Endothelial cell of umbilical vein (primary cell): ENCODE results near the gene NEK4. TPM values are rescaled to one million over a fixed set of nuclear protein-coding genes. Genes with fewer than 3 reads are reported as not detected.

Source experiments
- BruUV-seq: library from RNA; stranded (reverse); fragments of 400-500 nt; replicated peaks from 2 replicates; lab custom pipeline; 2021; lab: Mats Ljungman, UMichigan
- CTCF ChIA-PET: fragments of 300-600, 350-600 bp; sonication (Branson Sonifier 250); formaldehyde crosslinking; loops from one replicate; lab custom pipeline; 2021; ENCODE audit warnings: antibody characterized with exemption, inconsistent platforms; lab: Charles Lee
- POLR2A ChIA-PET: fragments of 300-600, 350-600 bp; sonication (Branson Sonifier 250); formaldehyde crosslinking; loops from one replicate; lab custom pipeline; 2021; ENCODE audit warnings: antibody characterized with exemption, inconsistent platforms; lab: Charles Lee
- DNase-seq: peaks from one replicate; pipeline ENCODE4 v3.0.0-alpha.2; 2011; ENCODE audit warnings: low read depth, low spot score
- FAIRE-seq: peaks from 2 replicates; lab custom pipeline; 2011; peaks lifted over from hg19 to GRCh38; lab: Jason Lieb, UNC
- H2AFZ ChIP-seq: 2 replicates; pipeline ENCODE4 v1.6.0; 2012; ENCODE audit warnings: low read depth, low read length, control low read depth, inconsistent platforms
- H3K27ac ChIP-seq: 2 replicates; pipeline ENCODE4 v1.5.1; 2011; ENCODE audit warnings: low read depth, mild to moderate bottlenecking, control low read depth, low read length, moderate library complexity; ENCODE audit not compliant: insufficient read depth
- H3K27me3 ChIP-seq, 2 experiments: 2 replicates each; pipeline versions ENCODE4 v1.6.0 to v1.6.1; 2011; ENCODE audit warnings: low read length in 2 of 2, mixed read lengths in 1 of 2; ENCODE audit not compliant: control insufficient read depth in 2 of 2, insufficient read depth in 2 of 2
- H3K36me3 ChIP-seq, 2 experiments: 2 replicates in 1 of 2; 3 replicates in 1 of 2; pipeline ENCODE4 v1.5.1; 2011; ENCODE audit warnings: low read length in 2 of 2, mild to moderate bottlenecking in 1 of 2, moderate library complexity in 1 of 2; ENCODE audit not compliant: control insufficient read depth in 2 of 2, insufficient read depth in 2 of 2; ENCODE audit errors: extremely low read depth in 1 of 2
- H3K4me1 ChIP-seq: 3 replicates; pipeline ENCODE4 v1.5.1; 2011; ENCODE audit warnings: mild to moderate bottlenecking, low read length; ENCODE audit not compliant: control insufficient read depth, insufficient read depth; ENCODE audit errors: extremely low read depth
- H3K4me2 ChIP-seq: 2 replicates; pipeline ENCODE4 v1.6.1; 2011; ENCODE audit warnings: low read length, control low read depth, mixed read lengths; ENCODE audit not compliant: insufficient read depth
- H3K4me3 ChIP-seq, 3 experiments: fragments of 200-600 bp in 1 of 3; sonication (generic), shearing (Covaris generic) in 1 of 3; replicated peaks in 1 of 3; 2 replicates each; pipeline ENCODE4 v1.5.1; 2011 to 2016; ENCODE audit warnings: control low read depth in 3 of 3, low read length in 3 of 3, mild to moderate bottlenecking in 2 of 3, inconsistent platforms in 1 of 3, low read depth in 1 of 3, moderate library complexity in 1 of 3; ENCODE audit not compliant: insufficient read depth in 1 of 3
- H3K79me2 ChIP-seq: 2 replicates; pipeline ENCODE4 v1.6.0; 2012; ENCODE audit warnings: low read length, inconsistent platforms; ENCODE audit not compliant: control insufficient read depth, insufficient read depth
- H3K9ac ChIP-seq: replicated peaks from 2 replicates; pipeline ENCODE3; 2011; ENCODE audit warnings: low read length, control low read depth; ENCODE audit not compliant: insufficient read depth; ENCODE audit errors: extremely low read depth
- H3K9me1 ChIP-seq: replicated peaks from 3 replicates; pipeline ENCODE4 v1.6.0; 2011; ENCODE audit warnings: mild to moderate bottlenecking, low read length; ENCODE audit not compliant: control insufficient read depth, insufficient read depth; ENCODE audit errors: extremely low read depth
- H3K9me3 ChIP-seq: replicated peaks from 2 replicates; pipeline ENCODE4 v1.5.1; 2012; ENCODE audit warnings: low read length, inconsistent platforms; ENCODE audit not compliant: control insufficient read depth, insufficient read depth
- H4K20me1 ChIP-seq: replicated peaks from 2 replicates; pipeline ENCODE3; 2011; ENCODE audit warnings: mild to moderate bottlenecking, low read length; ENCODE audit not compliant: control insufficient read depth, insufficient read depth; ENCODE audit errors: extremely low read depth
- CTCF ChIP-seq, 2 donors: IDR thresholded peaks; 1 replicate in 1 of 2; 2 replicates in 1 of 2; pipeline ENCODE4 v1.5.1; 2011; ENCODE audit warnings: low read length in 2 of 2, mild to moderate bottlenecking in 2 of 2, moderate library complexity in 2 of 2, control low read depth in 1 of 2, inconsistent platforms in 1 of 2, low read depth in 1 of 2; ENCODE audit not compliant: insufficient read depth in 1 of 2; ENCODE audit errors: extremely low read depth in 1 of 2
- EZH2 ChIP-seq: IDR thresholded peaks from 2 replicates; pipeline ENCODE4 v1.6.1; 2012; ENCODE audit warnings: borderline replicate concordance, low read depth, mild to moderate bottlenecking, moderate library complexity, low read length, inconsistent platforms; ENCODE audit not compliant: severe bottlenecking
- FOS ChIP-seq: IDR thresholded peaks from 2 replicates; pipeline ENCODE4 v1.6.1; 2011; ENCODE audit warnings: mild to moderate bottlenecking, low read length, moderate library complexity, borderline replicate concordance; ENCODE audit not compliant: insufficient read depth
- GATA2 ChIP-seq: IDR thresholded peaks from 2 replicates; pipeline ENCODE4 v1.7.0; 2011; ENCODE audit warnings: low read depth, mild to moderate bottlenecking, moderate library complexity, mixed read lengths, low read length; ENCODE audit not compliant: insufficient read length, insufficient read depth
- JUN ChIP-seq: IDR thresholded peaks from 2 replicates; pipeline ENCODE4 v1.6.1; 2011; ENCODE audit warnings: borderline replicate concordance, low read depth; ENCODE audit not compliant: insufficient read length, insufficient read depth
- MAX ChIP-seq: IDR thresholded peaks from 2 replicates; pipeline ENCODE4 v1.6.1; 2011; ENCODE audit not compliant: insufficient read depth, insufficient read length
- MYC ChIP-seq: IDR thresholded peaks from one replicate; pipeline ENCODE4 v1.6.1; 2011; ENCODE audit warnings: mild to moderate bottlenecking, low read depth, low read length
- POLR2A ChIP-seq: IDR thresholded peaks from 2 replicates; pipeline ENCODE4 v1.6.1; 2012; ENCODE audit warnings: low read depth, mild to moderate bottlenecking, control low read depth, low read length
- POLR2AphosphoS5 ChIP-seq: IDR thresholded peaks from 2 replicates; pipeline ENCODE4 v1.6.1; 2012; ENCODE audit warnings: low read depth, mild to moderate bottlenecking, control low read depth, low read length, moderate library complexity; ENCODE audit not compliant: insufficient read depth
- dilution Hi-C: fragments of 300-500 bp; cut with MboI; formaldehyde crosslinking; loops from one replicate; pipeline ENCODE4 v1.15.0; 2019; ENCODE audit warnings: low sequenced_read_pairs; ENCODE audit not compliant: extremely low pct_ligation_motif_present
- intact Hi-C: fragments of 100-400 bp; cut with micrococcal nuclease; formaldehyde crosslinking; loops from one replicate; pipeline ENCODE4 v1.10.0; 2022
- polyA plus RNA-seq, 4 experiments: library from polyadenylated mRNA; depleted of rRNA in 3 of 4; stranded (reverse) in 3 of 4; unstranded in 1 of 4; fragments of >200 nt; gene quantifications; 2 replicates each; pipeline versions ENCODE4 v1.2.1 to v1.2.3, GENCODE V29; 2011 to 2012; ENCODE audit warnings: missing spikeins in 1 of 4
- total RNA-seq: library from RNA; stranded (reverse); gene quantifications from 2 replicates; pipeline ENCODE4 v1.2.3, GENCODE V29; 2021

Gene NEK4
- total and polyA plus RNA-seq, 2 donors (not counting 3 experiments of a cell fraction or from before 2014, with no cell fraction given), result 4.4 to 20.8 TPM

DNA sequence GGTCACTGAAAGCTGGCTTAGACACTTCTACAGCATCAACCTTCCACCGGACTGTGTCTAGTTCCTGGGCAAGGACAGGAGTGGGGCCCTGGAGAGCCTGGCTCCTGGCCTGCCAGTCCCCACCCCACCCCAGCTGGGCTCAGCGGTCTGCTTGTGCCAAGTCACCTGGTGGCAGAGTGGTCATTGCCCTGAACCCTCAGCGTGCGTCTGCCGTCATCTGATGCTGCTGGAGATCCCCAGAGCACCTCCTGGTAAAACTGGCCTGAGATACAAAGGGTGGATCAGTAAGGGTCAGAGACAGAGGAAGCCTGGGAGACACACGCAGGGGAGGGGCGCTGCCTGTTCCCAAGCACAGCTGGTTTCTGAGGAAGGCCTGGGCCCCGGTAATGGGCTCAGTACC is 43.1 kb upstream of the NEK4 start:
- CTCF ChIA-PET, result interaction anchor here (3.8 kb wide), 1 partner anchor 7 kb away, joined by 17 read pairs; no protein-coding TSS in a partner anchor

More for the DNA sequence above, 43.1 kb upstream of the NEK4 start:
- H3K9ac ChIP-seq, result no peak overlapping the region
- DNase-seq (no peak), FAIRE-seq (no peak)
- intact Hi-C loops (no loop called here), dilution Hi-C loops (no loop called here)
- no peak overlapping the region for H3K4me2 ChIP-seq
- H3K4me1 ChIP-seq, result no peaks in the 10 kb centered on the region
- POLR2A ChIA-PET, result no interaction called here
- H3K27ac ChIP-seq, result no peak overlapping the region
- H3K36me3 ChIP-seq, result no peaks in the 10 kb centered on the region
- TF ChIP-seq MAX (no peak), JUN (no peak), EZH2 (no peak), FOS (no peak), GATA2 (no peak), POLR2A (no peak), CTCF (IDR thresholded peaks at IDR 0.05; ENCODE audit: extremely low read depth in 1 of 2, insufficient read depth in 1 of 2, low read depth in 1 of 2, low read length in 2 of 2) (no peak), POLR2AphosphoS5 (no peak), MYC (no peak)
- no peaks in the 10 kb centered on the region for H3K9me3 ChIP-seq
- H3K27me3 ChIP-seq, result no peaks in the 10 kb centered on the region
- no peaks in the 10 kb centered on the region for H3K9me1 ChIP-seq
- H3K79me2 ChIP-seq, result no peaks in the 10 kb centered on the region
- H3K4me3 ChIP-seq, result no peak overlapping the region
- no peak overlapping the region for H2AFZ ChIP-seq
- BruUV-seq, result no TSS peak
- no peaks in the 10 kb centered on the region for H4K20me1 ChIP-seq
